GM12865 (cell line): ENCODE measurements around the gene G6PC1.
"Not testable (repeated sequence)": the region's sequence is repeated elsewhere in the genome, so short reads cannot be mapped to it uniquely, and the experiment has no call there.

Experiments used
- DNase-seq: peaks from one replicate; pipeline ENCODE4 v3.0.0; 2010; ENCODE audit warnings: low read depth
- H3K4me3 ChIP-seq: 2 replicates; pipeline ENCODE4 v1.5.1; 2011; ENCODE audit warnings: mild to moderate bottlenecking, low read depth, low read length, control low read depth
- CTCF ChIP-seq: IDR thresholded peaks from 2 replicates; pipeline ENCODE4 v1.5.1; 2011; ENCODE audit warnings: low read length, control low read depth, low read depth, inconsistent platforms; ENCODE audit not compliant: insufficient read depth; ENCODE audit errors: missing control alignments

The G6PC1 gene

DNA sequence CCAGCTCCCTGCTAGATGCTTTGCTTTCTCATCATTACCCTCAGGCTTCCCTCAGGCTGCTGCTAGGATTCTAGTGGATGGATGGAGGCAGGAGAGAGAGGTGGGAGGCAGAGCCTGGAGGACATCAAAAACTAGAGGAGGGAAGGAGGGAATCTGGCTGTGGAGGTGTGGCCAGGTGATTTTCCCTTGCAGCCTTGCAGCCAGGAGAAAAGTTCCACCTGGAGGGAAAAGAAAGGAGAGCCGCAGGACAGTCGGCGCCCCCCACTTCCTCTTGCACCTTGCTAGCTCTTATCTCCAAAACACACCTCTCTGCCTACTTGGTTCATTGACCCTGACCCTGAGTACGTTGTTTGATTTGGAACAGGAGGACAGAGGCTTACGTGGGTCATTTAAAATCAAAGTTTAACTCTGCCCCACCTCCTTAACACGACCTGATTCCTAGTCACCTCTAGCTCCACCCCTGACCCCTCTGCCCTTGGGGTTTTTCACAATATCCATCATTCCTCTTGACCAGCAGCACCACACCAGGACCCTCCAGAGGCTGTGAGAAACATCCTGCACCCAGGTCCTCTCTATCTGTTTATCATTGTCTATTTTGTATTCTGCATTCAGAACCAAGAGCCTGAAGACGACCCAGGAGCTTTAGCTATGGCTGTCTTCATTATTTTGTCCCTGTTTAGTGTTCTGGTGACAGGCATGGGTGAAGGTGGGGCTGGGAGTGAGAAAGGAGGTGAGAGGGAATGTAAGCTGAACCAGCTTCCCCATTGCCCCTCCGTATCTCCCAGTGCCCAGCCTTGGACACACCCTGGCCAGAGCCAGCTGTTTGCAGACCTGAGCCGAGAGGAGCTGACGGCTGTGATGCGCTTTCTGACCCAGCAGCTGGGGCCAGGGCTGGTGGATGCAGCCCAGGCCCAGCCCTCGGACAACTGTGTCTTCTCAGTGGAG, 33.7 kb upstream of the G6PC1 start:
- TF ChIP-seq CTCF, result no peak

DNA sequence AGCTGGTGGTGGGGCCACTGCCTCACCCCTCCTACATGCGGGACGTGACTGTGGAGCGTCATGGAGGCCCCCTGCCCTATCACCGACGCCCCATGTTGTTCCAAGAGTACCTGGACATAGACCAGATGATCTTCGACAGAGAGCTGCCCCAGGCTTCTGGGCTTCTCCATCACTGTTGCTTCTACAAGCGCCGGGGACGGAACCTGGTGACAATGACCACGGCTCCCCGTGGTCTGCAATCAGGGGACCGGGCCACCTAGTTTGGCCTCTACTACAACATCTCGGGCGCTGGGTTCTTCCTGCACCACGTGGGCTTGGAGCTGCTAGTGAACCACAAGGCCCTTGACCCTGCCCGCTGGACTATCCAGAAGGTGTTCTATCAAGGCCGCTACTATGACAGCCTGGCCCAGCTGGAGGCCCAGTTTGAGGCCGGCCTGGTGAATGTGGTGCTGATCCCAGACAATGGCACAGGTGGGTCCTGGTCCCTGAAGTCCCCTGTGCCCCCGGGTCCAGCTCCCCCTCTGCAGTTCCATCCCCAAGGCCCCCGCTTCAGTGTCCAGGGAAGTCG, 32.8 kb upstream of the G6PC1 start:
- DNase-seq, H3K4me3 ChIP-seq: not testable (repeated sequence)

More for the DNA sequence above, 33.7 kb upstream of the G6PC1 start:
- DNase-seq, result no peak
- H3K4me3 ChIP-seq, result no peak overlapping the region

- no peak overlapping the region for H3K4me3 ChIP-seq
- TF ChIP-seq CTCF, result no peak
- DNase-seq, result no peak
Measured at GRCh38 chr17:42868338-42868737, 32.3 kb upstream of the G6PC1 start.

- TF ChIP-seq CTCF, result no peak
- H3K4me3 ChIP-seq, result no peak overlapping the region
- no peak for DNase-seq
Measured at GRCh38 chr17:42871647-42872046, 29.0 kb upstream of the G6PC1 start.

DNA sequence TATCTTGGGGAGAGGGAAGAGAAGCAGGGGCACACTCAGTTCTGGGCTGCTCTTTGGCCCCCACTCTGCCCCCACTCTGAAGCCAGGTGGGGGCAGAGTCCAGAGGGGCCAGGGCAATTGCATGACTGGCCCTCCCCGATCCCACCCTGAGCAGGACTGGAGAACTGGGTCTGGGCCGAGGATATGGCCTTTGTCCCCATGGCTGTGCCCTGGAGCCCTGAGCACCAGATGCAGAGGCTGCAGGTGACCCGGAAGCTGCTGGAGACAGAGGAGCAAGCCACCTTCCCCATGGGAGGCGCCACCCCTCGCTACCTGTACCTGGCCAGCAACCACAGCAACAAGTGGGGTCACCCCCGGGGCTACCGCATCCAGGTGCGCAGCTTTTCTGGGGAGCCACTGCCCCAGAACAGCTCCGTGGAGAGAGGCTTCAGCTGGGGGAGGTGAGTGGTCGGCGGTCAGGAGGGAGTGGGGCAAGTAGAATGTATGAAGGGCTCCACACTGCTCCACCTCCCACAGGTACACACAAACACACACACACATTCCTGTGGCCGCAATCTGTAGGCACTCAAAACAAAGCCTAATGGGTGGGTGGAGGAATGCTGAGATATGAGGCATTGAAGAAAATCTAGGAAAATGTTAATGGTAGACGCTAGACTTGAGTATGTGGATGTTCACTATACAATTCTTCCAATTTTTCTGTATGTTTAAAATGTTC, 28.2 kb upstream of the G6PC1 start:
- DNase-seq, result no peak
- TF ChIP-seq CTCF, result no peak
- no peak overlapping the region for H3K4me3 ChIP-seq

- no peak for TF ChIP-seq CTCF
- no peak for DNase-seq
- H3K4me3 ChIP-seq, result no peak overlapping the region
Measured at GRCh38 chr17:42873315-42873714, 27.3 kb upstream of the G6PC1 start.

DNA sequence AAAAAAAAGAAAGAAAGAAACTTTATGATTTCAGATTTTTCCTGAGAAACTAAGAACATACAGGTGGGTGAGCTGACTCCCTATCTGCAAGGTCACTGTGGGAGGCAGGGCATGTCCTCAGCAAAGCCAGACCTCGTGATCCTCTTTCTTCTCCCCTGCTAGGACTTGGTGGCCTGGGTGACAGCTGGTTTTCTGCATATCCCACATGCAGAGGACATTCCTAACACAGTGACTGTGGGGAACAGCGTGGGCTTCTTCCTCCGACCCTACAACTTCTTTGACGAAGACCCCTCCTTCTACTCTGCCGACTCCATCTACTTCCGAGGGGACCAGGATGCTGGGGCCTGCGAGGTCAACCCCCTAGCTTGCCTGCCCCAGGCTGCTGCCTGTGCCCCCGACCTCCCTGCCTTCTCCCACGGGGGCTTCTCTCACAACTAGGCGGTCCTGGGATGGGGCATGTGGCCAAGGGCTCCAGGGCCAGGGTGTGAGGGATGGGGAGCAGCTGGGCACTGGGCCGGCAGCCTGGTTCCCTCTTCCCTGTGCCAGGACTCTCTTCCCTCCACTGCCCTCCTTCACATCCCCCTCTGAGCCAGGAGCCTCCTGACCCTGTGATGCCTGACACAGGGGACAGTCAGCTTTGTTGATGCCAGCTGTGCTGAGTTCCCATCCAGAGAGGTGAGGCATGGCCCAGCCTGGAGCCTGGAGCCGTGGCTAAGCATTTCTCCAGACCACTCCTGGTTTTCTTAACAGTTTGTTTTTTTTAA, 26.5 kb upstream of the G6PC1 start:
- not testable (repeated sequence) for H3K4me3 ChIP-seq, DNase-seq
